ENCODE data around the gene PCK1. TPM values are rescaled to one million over a fixed set of nuclear protein-coding genes. Genes with fewer than 3 reads are reported as not detected.

PCK1 gene
- total and polyA plus RNA-seq, 2 of the 13 experiments (the other 11 are each of a cell fraction or from before 2014, with no cell fraction given) = 6.5 to 12.6 TPM

- TF ChIP-seq SKIL (CRISPR knock-in tag; IDR thresholded peaks at IDR 0.05; ENCODE audit: borderline replicate concordance) (0 out of 2 replicates have a peak, but pooled peaks have one; percentile 54), ZBTB43 (CRISPR knock-in tag; conservative IDR thresholded peaks at IDR 0.05) (no peak; the same call in 1 of the 2 replicates), ARID4A (CRISPR knock-in tag; IDR thresholded peaks at IDR 0.05; ENCODE audit: borderline replicate concordance) (peak; percentile 53; the same call in 1 of the 2 replicates)
Measured at GRCh38 chr20:57568088-57568896, 7.4 kb downstream of the PCK1 start (continued).
